Activated CD8-positive, alpha-beta memory T cell treated with anti-CD3 and anti-CD28 coated beads, Interleukin-2, amount 10 ng/mL, durations not matched to agents 7 days and 5 days (primary cell): ENCODE results near the gene MTCL1. TPM values are rescaled to one million over a fixed set of nuclear protein-coding genes. Genes with fewer than 3 reads are reported as not detected.

Experiments used
- ATAC-seq: fragments of 150-1000 bp; cut with Tn5 transposase; one replicate; pipeline ENCODE4 v1.10.0; 2021; ENCODE audit warnings: moderate library complexity
- CTCF ChIA-PET: fragments of 350-600 bp; sonication (Branson Sonifier 250); formaldehyde crosslinking; loops from one replicate; lab custom pipeline; 2021; ENCODE audit warnings: antibody characterized with exemption; lab: Charles Lee
- DNase-seq: peaks from one replicate; pipeline ENCODE4 v3.0.0-alpha.2; 2020
- H3K27ac Mint-ChIP-seq: one replicate; pipeline ENCODE4 v1.8.0; 2021; ENCODE audit warnings: mild to moderate bottlenecking, mixed read lengths
- H3K27me3 Mint-ChIP-seq: one replicate; pipeline ENCODE4 v1.8.0; 2021; ENCODE audit warnings: mixed read lengths
- H3K36me3 Mint-ChIP-seq: one replicate; pipeline ENCODE4 v1.8.0; 2021; ENCODE audit warnings: mild to moderate bottlenecking, mixed read lengths
- H3K4me1 Mint-ChIP-seq: one replicate; pipeline ENCODE4 v1.8.0; 2021; ENCODE audit warnings: mixed read lengths
- H3K4me3 Mint-ChIP-seq: one replicate; pipeline ENCODE4 v1.8.0; 2021; ENCODE audit warnings: mild to moderate bottlenecking, moderate library complexity, mixed read lengths
- H3K9me3 Mint-ChIP-seq: one replicate; pipeline ENCODE4 v1.8.0; 2022; ENCODE audit warnings: low read depth, mixed read lengths
- total RNA-seq, 2 experiments: library from RNA; stranded (reverse); gene quantifications; one replicate each; pipeline ENCODE4 v1.2.3, GENCODE V29; 2021

MTCL1 gene
- under 1 TPM; 0.41 to 0.59 TPM for total RNA-seq

GRCh38 chr18:8705238-8705960 lies at the start of gene MTCL1:
Gene MTCL1 (plus strand): TSS chr18:8705556. CDS start chr18:8705661, 105 bp downstream.
- CTCF ChIA-PET: interaction anchor here (1.0 kb wide), 1 partner anchor 277 kb away, joined by 3 read pairs; no protein-coding TSS in a partner anchor
- H3K9me3 Mint-ChIP-seq: no peaks in the 10 kb centered on the region
- H3K27ac Mint-ChIP-seq: no peak within 1 kb of the TSS
- H3K27me3 Mint-ChIP-seq: peaks cover 62% of the 10 kb centered on the region
- DNase-seq: no peak
- H3K36me3 Mint-ChIP-seq: peaks cover 2% of the 10 kb centered on the region
- peaks cover 14% of the 10 kb centered on the region for H3K4me1 Mint-ChIP-seq
- peak within 1 kb of the TSS; percentile 80 for H3K4me3 Mint-ChIP-seq
- peak; percentile 54 for ATAC-seq

GRCh38 chr18:8656232-8656631 lies 49.1 kb upstream of the MTCL1 start:
- Mint-ChIP-seq H3K9me3 (no peaks in the 10 kb centered on the region), H3K27ac (no peak overlapping the region), H3K4me1 (no peaks in the 10 kb centered on the region), H3K36me3 (no peaks in the 10 kb centered on the region), H3K27me3 (peaks cover 19% of the 10 kb centered on the region), H3K4me3 (no peak overlapping the region)
- DNase-seq: no peak
- CTCF ChIA-PET: interaction anchor here (0.9 to 2.3 kb wide), 2 partner anchors 40 to 332 kb away, joined by 3 to 10 read pairs; no protein-coding TSS in a partner anchor
- ATAC-seq: no peak

GRCh38 chr18:8657050-8657820 lies 48.1 kb upstream of the MTCL1 start:
- Mint-ChIP-seq H3K9me3 (no peaks in the 10 kb centered on the region), H3K4me3 (no peak overlapping the region), H3K36me3 (no peaks in the 10 kb centered on the region), H3K27me3 (peaks cover 22% of the 10 kb centered on the region), H3K27ac (no peak overlapping the region), H3K4me1 (peaks cover 3% of the 10 kb centered on the region)
- no peak for ATAC-seq
- no peak for DNase-seq
- CTCF ChIA-PET: no interaction called here

GRCh38 chr18:8657873-8658470 lies 47.4 kb upstream of the MTCL1 start:
- H3K27me3 Mint-ChIP-seq: peaks cover 23% of the 10 kb centered on the region
- DNase-seq (no peak), ATAC-seq (no peak)
- H3K27ac Mint-ChIP-seq: no peak overlapping the region
- CTCF ChIA-PET: no interaction called here
- no peaks in the 10 kb centered on the region for H3K36me3 Mint-ChIP-seq
- no peak overlapping the region for H3K4me3 Mint-ChIP-seq
- no peaks in the 10 kb centered on the region for H3K9me3 Mint-ChIP-seq
- peaks cover 3% of the 10 kb centered on the region for H3K4me1 Mint-ChIP-seq

GRCh38 chr18:8658858-8659485 lies 46.4 kb upstream of the MTCL1 start:
- Mint-ChIP-seq H3K4me1 (peaks cover 3% of the 10 kb centered on the region), H3K27ac (no peak overlapping the region)

GRCh38 chr18:8659609-8660242 lies 45.6 kb upstream of the MTCL1 start:
- peaks cover 3% of the 10 kb centered on the region for H3K4me1 Mint-ChIP-seq
- no peak for DNase-seq
- H3K27me3 Mint-ChIP-seq: peaks cover 16% of the 10 kb centered on the region
- CTCF ChIA-PET: no interaction called here
- no peaks in the 10 kb centered on the region for H3K36me3 Mint-ChIP-seq
- no peak overlapping the region for H3K27ac Mint-ChIP-seq
- no peak overlapping the region for H3K4me3 Mint-ChIP-seq
- ATAC-seq: no peak
- no peaks in the 10 kb centered on the region for H3K9me3 Mint-ChIP-seq

More at GRCh38 chr18:8658858-8659485, 46.4 kb upstream of the MTCL1 start:
- CTCF ChIA-PET: no interaction called here
- Mint-ChIP-seq H3K27me3 (peaks cover 21% of the 10 kb centered on the region), H3K4me3 (no peak overlapping the region), H3K36me3 (no peaks in the 10 kb centered on the region), H3K9me3 (no peaks in the 10 kb centered on the region)
- DNase-seq (no peak), ATAC-seq (no peak)

- H3K27me3 Mint-ChIP-seq: peaks cover 14% of the 10 kb centered on the region
- no peaks in the 10 kb centered on the region for H3K9me3 Mint-ChIP-seq
- no peak overlapping the region for H3K4me3 Mint-ChIP-seq
- CTCF ChIA-PET: no interaction called here
- ATAC-seq (no peak), DNase-seq (no peak)
- H3K4me1 Mint-ChIP-seq: peaks cover 5% of the 10 kb centered on the region
- no peaks in the 10 kb centered on the region for H3K36me3 Mint-ChIP-seq
- H3K27ac Mint-ChIP-seq: no peak overlapping the region
These were observed 45.0 kb upstream of the MTCL1 start for GRCh38 chr18:8660316-8660715.

- Mint-ChIP-seq H3K27me3 (peaks cover 14% of the 10 kb centered on the region), H3K27ac (no peak overlapping the region), H3K4me3 (no peak overlapping the region), H3K4me1 (peaks cover 5% of the 10 kb centered on the region), H3K9me3 (no peaks in the 10 kb centered on the region), H3K36me3 (no peaks in the 10 kb centered on the region)
- CTCF ChIA-PET: interaction anchor here (1.5 to 1.9 kb wide), 2 partner anchors 10 to 326 kb away, joined by 4 to 7 read pairs; no protein-coding TSS in a partner anchor
- ATAC-seq (no peak), DNase-seq (no peak)
These were observed 43.4 kb upstream of the MTCL1 start for GRCh38 chr18:8661754-8662559.

- no peak overlapping the region for H3K27ac Mint-ChIP-seq
These were observed 42.6 kb upstream of the MTCL1 start for GRCh38 chr18:8662560-8663255.

GRCh38 chr18:8667846-8668245 lies 37.5 kb upstream of the MTCL1 start:
- DNase-seq (no peak), ATAC-seq (no peak)
- Mint-ChIP-seq H3K4me1 (peaks cover 2% of the 10 kb centered on the region), H3K9me3 (no peaks in the 10 kb centered on the region), H3K36me3 (no peaks in the 10 kb centered on the region), H3K27me3 (peaks cover 10% of the 10 kb centered on the region), H3K27ac (no peak overlapping the region), H3K4me3 (no peak overlapping the region)
- CTCF ChIA-PET: interaction anchor here (1.2 kb wide), 1 partner anchor 14 kb away, joined by 3 read pairs; no protein-coding TSS in a partner anchor

More at GRCh38 chr18:8662560-8663255, 42.6 kb upstream of the MTCL1 start:
- DNase-seq: no peak
- peaks cover 5% of the 10 kb centered on the region for H3K4me1 Mint-ChIP-seq
- no peaks in the 10 kb centered on the region for H3K36me3 Mint-ChIP-seq
- H3K27me3 Mint-ChIP-seq: peaks cover 14% of the 10 kb centered on the region
- CTCF ChIA-PET: interaction anchor here (1.5 to 1.9 kb wide), 2 partner anchors 9 to 325 kb away, joined by 4 to 7 read pairs; no protein-coding TSS in a partner anchor
- ATAC-seq: no peak
- no peak overlapping the region for H3K4me3 Mint-ChIP-seq
- no peaks in the 10 kb centered on the region for H3K9me3 Mint-ChIP-seq

GRCh38 chr18:8668381-8668780 lies 37.0 kb upstream of the MTCL1 start:
- CTCF ChIA-PET: interaction anchor here (1.2 kb wide), 1 partner anchor 15 kb away, joined by 3 read pairs; no protein-coding TSS in a partner anchor
- H3K9me3 Mint-ChIP-seq: peaks cover under 1% of the 10 kb centered on the region
- no peak overlapping the region for H3K27ac Mint-ChIP-seq
- ATAC-seq: no peak
- H3K36me3 Mint-ChIP-seq: no peaks in the 10 kb centered on the region
- DNase-seq: no peak
- H3K4me1 Mint-ChIP-seq: peaks cover 3% of the 10 kb centered on the region
- no peak overlapping the region for H3K4me3 Mint-ChIP-seq
- H3K27me3 Mint-ChIP-seq: peaks cover 4% of the 10 kb centered on the region
